DND-41 (cell line): ENCODE data around the gene C17orf75.

Experiments used
- ATAC-seq: fragments of 200-7000 bp; cut with Tn5 transposase; 3 replicates; pipeline ENCODE4 v1.9.1; 2021; ENCODE audit warnings: low read depth; ENCODE audit not compliant: insufficient read depth
- DNase-seq: peaks from one replicate; pipeline ENCODE4 v3.0.0-alpha.2; 2020
- H2AFZ ChIP-seq: 2 replicates; pipeline ENCODE4 v1.6.0; 2012; ENCODE audit warnings: low read depth, low read length
- H3K27ac ChIP-seq: 2 replicates; pipeline ENCODE4 v1.5.1; 2012; ENCODE audit warnings: low read length, inconsistent platforms
- H3K27me3 ChIP-seq: fragments of 200-600 bp; sonication (generic); 2 replicates; pipeline ENCODE4 v1.6.0; 2012; ENCODE audit warnings: low read length, mild to moderate bottlenecking, inconsistent platforms; ENCODE audit not compliant: insufficient read depth, poor library complexity
- H3K36me3 ChIP-seq: 2 replicates; pipeline ENCODE4 v1.5.1; 2012; ENCODE audit warnings: low read length, inconsistent platforms; ENCODE audit not compliant: insufficient read depth
- H3K4me1 ChIP-seq: 2 replicates; pipeline ENCODE4 v1.5.1; 2012; ENCODE audit warnings: mild to moderate bottlenecking, low read length; ENCODE audit not compliant: insufficient read depth
- H3K4me2 ChIP-seq: 2 replicates; pipeline ENCODE4 v1.6.0; 2012; ENCODE audit warnings: mild to moderate bottlenecking, moderate library complexity, low read length, inconsistent platforms; ENCODE audit not compliant: insufficient read depth
- H3K4me3 ChIP-seq, 2 experiments: fragments of 200-600 bp in 1 of 2; shearing (Covaris generic) in 1 of 2; 2 replicates each; pipeline ENCODE4 v1.5.1; 2012 to 2016; ENCODE audit warnings: inconsistent platforms in 2 of 2, low read length in 2 of 2, mild to moderate bottlenecking in 2 of 2, low read depth in 1 of 2, moderate library complexity in 1 of 2
- H3K79me2 ChIP-seq: 2 replicates; pipeline ENCODE4 v1.6.0; 2012; ENCODE audit warnings: low read length, inconsistent platforms; ENCODE audit not compliant: insufficient read depth
- H3K9ac ChIP-seq: 2 replicates; pipeline ENCODE4 v1.6.0; 2012; ENCODE audit warnings: low read depth, mild to moderate bottlenecking, inconsistent platforms, low read length, moderate library complexity
- H3K9me3 ChIP-seq: 2 replicates; pipeline ENCODE4 v1.5.1; 2012; ENCODE audit warnings: low read length, moderate library complexity, mild to moderate bottlenecking, inconsistent platforms; ENCODE audit not compliant: insufficient read depth, severe bottlenecking
- H4K20me1 ChIP-seq: 2 replicates; pipeline ENCODE4 v1.6.0; 2012; ENCODE audit warnings: low read length; ENCODE audit not compliant: insufficient read depth
- CTCF ChIP-seq: IDR thresholded peaks from 2 replicates; pipeline ENCODE4 v1.5.1; 2012; ENCODE audit warnings: borderline replicate concordance, low read length, moderate library complexity, mild to moderate bottlenecking; ENCODE audit not compliant: poor library complexity, severe bottlenecking; ENCODE audit errors: extremely low read depth
- EZH2 ChIP-seq: IDR thresholded peaks from 3 replicates; pipeline ENCODE4 v1.6.1; 2012; ENCODE audit warnings: borderline replicate concordance, low read depth, mild to moderate bottlenecking, moderate library complexity, low read length, inconsistent platforms; ENCODE audit not compliant: severe bottlenecking

The C17orf75 gene

GRCh38 chr17:32292094-32292493, 49.9 kb downstream of the C17orf75 start:
- H3K79me2 ChIP-seq, result no peaks in the 10 kb centered on the region
- no peak for DNase-seq
- no peaks in the 10 kb centered on the region for H4K20me1 ChIP-seq
- no peaks in the 10 kb centered on the region for H3K27me3 ChIP-seq
- no peak for ATAC-seq
- no peak overlapping the region for H3K9ac ChIP-seq
- H3K36me3 ChIP-seq, result no peaks in the 10 kb centered on the region
- no peaks in the 10 kb centered on the region for H3K9me3 ChIP-seq
- H2AFZ ChIP-seq, result no peak overlapping the region
- TF ChIP-seq CTCF (no peak), EZH2 (no peak)
- no peak overlapping the region for H3K27ac ChIP-seq
- no peaks in the 10 kb centered on the region for H3K4me1 ChIP-seq
- no peak overlapping the region for H3K4me2 ChIP-seq
- H3K4me3 ChIP-seq, result no peak overlapping the region

DNA sequence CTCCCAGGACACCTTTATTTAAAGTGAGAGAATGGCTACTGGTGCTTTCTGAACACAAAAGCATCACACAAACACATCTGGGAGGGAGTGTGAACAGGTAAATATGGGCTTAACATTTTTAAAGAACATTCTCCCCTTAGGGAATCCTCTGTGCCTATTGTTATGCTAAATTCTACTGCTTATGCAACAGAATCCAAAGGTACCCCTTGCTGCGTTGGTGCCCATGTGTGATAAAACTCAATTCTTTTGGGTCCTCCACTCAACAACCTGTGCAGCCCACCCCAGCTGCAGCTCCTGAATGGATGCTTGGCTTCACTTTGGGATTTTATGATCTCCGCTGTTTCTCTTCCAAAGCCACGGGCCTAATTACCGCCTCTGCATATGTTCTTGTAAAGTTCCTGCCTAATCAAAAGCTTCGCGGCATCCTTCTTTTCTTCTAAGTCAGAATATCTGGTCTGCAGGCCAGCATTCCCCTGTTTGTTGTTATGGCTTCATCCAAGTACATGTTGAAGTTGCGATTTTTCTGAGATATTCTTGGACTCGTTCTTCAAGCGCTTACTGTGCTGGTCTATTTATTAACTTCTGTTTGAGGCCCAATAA, 52.4 kb downstream of the C17orf75 start:
- Histone ChIP-seq H3K4me3 (no peak overlapping the region), H3K9ac (no peak overlapping the region), H3K27me3 (no peaks in the 10 kb centered on the region), H4K20me1 (no peaks in the 10 kb centered on the region), H3K9me3 (no peaks in the 10 kb centered on the region), H2AFZ (no peak overlapping the region), H3K4me1 (no peaks in the 10 kb centered on the region), H3K27ac (no peak overlapping the region), H3K79me2 (no peaks in the 10 kb centered on the region), H3K36me3 (no peaks in the 10 kb centered on the region), H3K4me2 (no peak overlapping the region)
- no peak for DNase-seq
- ATAC-seq, result no peak
- TF ChIP-seq CTCF (no peak), EZH2 (no peak)

DNA sequence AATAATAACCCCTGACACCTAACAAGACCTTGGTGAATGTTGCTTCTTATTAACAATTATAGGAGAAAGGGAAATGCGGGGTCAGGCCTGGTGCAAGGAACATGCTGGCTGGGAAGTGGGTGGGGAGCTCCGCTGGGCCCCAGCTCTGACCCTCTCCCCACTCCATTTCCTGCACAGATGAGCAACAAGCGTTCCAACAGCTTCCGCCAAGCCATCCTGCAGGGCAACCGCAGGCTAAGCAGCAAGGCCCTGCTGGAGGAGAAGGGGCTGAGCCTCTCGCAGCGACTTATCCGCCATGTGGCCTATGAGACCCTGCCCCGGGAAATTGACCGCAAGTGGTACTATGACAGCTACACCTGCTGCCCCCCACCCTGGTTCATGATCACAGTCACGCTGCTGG, 53.4 kb downstream of the C17orf75 start:
- H3K4me2 ChIP-seq, result no peak overlapping the region
- H3K4me3 ChIP-seq, result no peak overlapping the region
- no peak overlapping the region for H2AFZ ChIP-seq
- no peaks in the 10 kb centered on the region for H4K20me1 ChIP-seq
- DNase-seq, result no peak
- no peaks in the 10 kb centered on the region for H3K4me1 ChIP-seq
- ATAC-seq, result no peak
- H3K27me3 ChIP-seq, result peaks cover 4% of the 10 kb centered on the region
- H3K9me3 ChIP-seq, result no peaks in the 10 kb centered on the region
- no peak overlapping the region for H3K27ac ChIP-seq
- no peaks in the 10 kb centered on the region for H3K79me2 ChIP-seq
- TF ChIP-seq EZH2 (no peak), CTCF (no peak)
- H3K36me3 ChIP-seq, result no peaks in the 10 kb centered on the region
- H3K9ac ChIP-seq, result no peak overlapping the region
